A549 treated with RU486 at 1 μM for 4 hours (cell line): Measurements from ENCODE around the gene UNC13B. TPM values are rescaled to one million over a fixed set of nuclear protein-coding genes. Genes with fewer than 3 reads are reported as not detected.

Experiments
- total RNA-seq: library from RNA; stranded (reverse); fragments of 200-300 nt; extraction: Qiagen RNA extraction; gene quantifications from 5 replicates; pipeline ENCODE4 v1.2.3, GENCODE V29; 2022; ENCODE audit warnings: low read depth

UNC13B gene
- total RNA-seq, result 8.2 to 9.2 TPM (median 8.7 TPM) in 5 replicates

GRCh38 chr9:35161713-35162604 lies at the start of gene UNC13B:
TSS of gene UNC13B (plus strand) at chr9:35162009. CDS start at chr9:35162284, 275 bp downstream.

GRCh38 chr9:35115680-35116538 lies 45.9 kb upstream of the UNC13B start, which contains the start of gene ATOSB:
TSS of gene ATOSB (minus strand) at chr9:35115862. CDS start at chr9:35108274, 7,588 bp downstream.

Other genes with a start within 250 kb of the UNC13B start
- 0.12 to 0.31 TPM (median 0.20 TPM) in 4 of 5 replicates, not detected in the other for gene PHF24, start 203.7 kb upstream of the UNC13B start, total RNA-seq
- gene DNAJB5, start 172.3 kb upstream of the UNC13B start, total RNA-seq, result 3.6 to 5.4 TPM (median 4.9 TPM) in 5 replicates
- gene VCP, start 89.4 kb upstream of the UNC13B start, total RNA-seq, result 277 to 304 TPM (median 295 TPM) in 5 replicates
- 34.3 to 57.5 TPM (median 54.2 TPM) in 5 replicates for gene FANCG, start 82.1 kb upstream of the UNC13B start, total RNA-seq
- gene PIGO, start 65.4 kb upstream of the UNC13B start, total RNA-seq, result 34.3 to 51.9 TPM (median 49.7 TPM) in 5 replicates
- 214 to 282 TPM (median 254 TPM) in 5 replicates for gene STOML2, start 58.9 kb upstream of the UNC13B start, total RNA-seq
- 6.5 to 10.2 TPM (median 8.7 TPM) in 5 replicates for gene ATOSB, start 46.1 kb upstream of the UNC13B start, total RNA-seq